Measurements from ENCODE around the gene CDCP2.
"Not testable (repeated sequence)": the region's sequence is repeated elsewhere in the genome, so short reads cannot be mapped to it uniquely, and the experiment has no call there.

CDCP2 gene

GRCh38 chr1:54169068-54169467, 16.3 kb upstream of the CDCP2 start:
- Histone ChIP-seq H3K4me1 (ENCODE audit: control insufficient read depth in 5 of 5, insufficient read depth in 5 of 5, low read length in 5 of 5) (peaks cover 2 to 12% (median 11%) of the 10 kb centered on the region in 5 donors), H3K9me3 (ENCODE audit: control insufficient read depth in 5 of 5, low read length in 5 of 5) (no peaks in the 10 kb centered on the region), H3K4me3 (ENCODE audit: low read depth in 1 of 5, low read length in 5 of 5) (no peak overlapping the region), H3K27me3 (ENCODE audit: control insufficient read depth in 5 of 5, insufficient read depth in 4 of 5, low read length in 5 of 5) (no peaks in the 10 kb centered on the region), H3K36me3 (ENCODE audit: control insufficient read depth in 5 of 5, insufficient read depth in 5 of 5, low read length in 5 of 5) (peaks cover 0 to 6% (median 0%) of the 10 kb centered on the region in 5 donors), H3K9ac (ENCODE audit: low read length in 5 of 5) (no peak overlapping the region), H3K27ac (ENCODE audit: low read depth, low read length) (no peak overlapping the region)

- no peak overlapping the region for H3K4me3 ChIP-seq (ENCODE audit: low read depth in 1 of 5, low read length in 5 of 5)
- no peak overlapping the region for H3K9ac ChIP-seq (ENCODE audit: low read length in 5 of 5)
- no peaks in the 10 kb centered on the region for H3K27me3 ChIP-seq (ENCODE audit: control insufficient read depth in 5 of 5, insufficient read depth in 4 of 5, low read length in 5 of 5)
- H3K4me1 ChIP-seq (ENCODE audit: control insufficient read depth in 5 of 5, insufficient read depth in 5 of 5, low read length in 5 of 5) = peaks cover 2 to 9% (median 7%) of the 10 kb centered on the region in 5 donors
- H3K9me3 ChIP-seq (ENCODE audit: control insufficient read depth in 5 of 5, low read length in 5 of 5) = no peaks in the 10 kb centered on the region
- no peak overlapping the region for H3K27ac ChIP-seq (ENCODE audit: low read depth, low read length)
- peaks cover 0 to 4% (median 0%) of the 10 kb centered on the region in 5 donors for H3K36me3 ChIP-seq (ENCODE audit: control insufficient read depth in 5 of 5, insufficient read depth in 5 of 5, low read length in 5 of 5)
Observed at GRCh38 chr1:54168206-54168965, 15.6 kb upstream of the CDCP2 start.

DNA sequence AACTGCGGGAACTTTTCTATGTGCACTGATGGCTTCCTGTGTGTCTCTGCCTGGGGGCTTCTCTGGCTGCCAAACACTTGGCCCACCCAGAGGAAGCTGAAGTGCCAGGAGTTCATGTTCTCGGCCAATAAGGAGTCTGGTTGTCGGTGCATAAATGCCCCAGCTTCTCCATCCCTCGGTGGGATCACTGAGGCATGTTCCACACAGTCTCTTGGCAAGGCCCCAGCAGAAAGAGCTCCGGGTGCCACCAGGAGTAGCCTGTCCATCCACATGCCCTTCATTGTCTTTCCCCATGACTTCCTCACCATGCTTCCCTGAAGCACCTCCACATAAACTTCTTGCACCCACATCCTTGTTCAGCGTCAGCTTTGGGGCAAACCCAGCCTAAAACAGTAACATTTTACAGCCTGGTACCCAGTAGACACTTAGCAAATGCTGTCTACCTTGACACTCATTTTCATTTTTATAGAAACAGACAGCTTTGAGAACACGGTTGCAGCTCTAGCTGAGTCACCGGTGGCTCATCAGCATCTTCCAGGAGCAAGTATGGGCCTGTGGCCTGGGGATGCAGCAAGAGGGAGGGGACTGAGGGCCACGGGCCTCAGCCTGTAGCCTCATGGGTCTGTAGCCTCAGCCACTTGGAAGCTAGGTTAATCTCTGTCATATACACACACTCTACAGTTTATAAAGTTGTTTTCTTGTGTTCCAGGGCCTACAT, 14.8 kb upstream of the CDCP2 start:
- no peaks in the 10 kb centered on the region for H3K9me3 ChIP-seq (ENCODE audit: control insufficient read depth in 5 of 5, low read length in 5 of 5)
- H3K36me3 ChIP-seq (ENCODE audit: control insufficient read depth in 5 of 5, insufficient read depth in 5 of 5, low read length in 5 of 5) = peaks cover 0 to 4% (median 0%) of the 10 kb centered on the region in 5 donors
- H3K4me3 ChIP-seq (ENCODE audit: low read depth in 1 of 5, low read length in 5 of 5) = no peak overlapping the region
- H3K9ac ChIP-seq (ENCODE audit: low read length in 5 of 5) = no peak overlapping the region
- peaks cover 0 to 2% (median 0%) of the 10 kb centered on the region in 5 donors for H3K4me1 ChIP-seq (ENCODE audit: control insufficient read depth in 5 of 5, insufficient read depth in 5 of 5, low read length in 5 of 5)
- no peaks in the 10 kb centered on the region for H3K27me3 ChIP-seq (ENCODE audit: control insufficient read depth in 5 of 5, insufficient read depth in 4 of 5, low read length in 5 of 5)
- H3K27ac ChIP-seq (ENCODE audit: low read depth, low read length) = no peak overlapping the region

- not testable (repeated sequence) for H3K36me3 ChIP-seq (ENCODE audit: control insufficient read depth in 5 of 5, insufficient read depth in 5 of 5, low read length in 5 of 5); H3K9ac ChIP-seq (ENCODE audit: low read length in 5 of 5); H3K4me1 ChIP-seq (ENCODE audit: control insufficient read depth in 5 of 5, insufficient read depth in 5 of 5, low read length in 5 of 5); H3K9me3 ChIP-seq (ENCODE audit: control insufficient read depth in 5 of 5, low read length in 5 of 5); H3K27me3 ChIP-seq (ENCODE audit: control insufficient read depth in 5 of 5, insufficient read depth in 4 of 5, low read length in 5 of 5); H3K4me3 ChIP-seq (ENCODE audit: low read depth in 1 of 5, low read length in 5 of 5); H3K27ac ChIP-seq (ENCODE audit: low read depth, low read length)
Observed at GRCh38 chr1:54166357-54166756, 13.6 kb upstream of the CDCP2 start.

DNA sequence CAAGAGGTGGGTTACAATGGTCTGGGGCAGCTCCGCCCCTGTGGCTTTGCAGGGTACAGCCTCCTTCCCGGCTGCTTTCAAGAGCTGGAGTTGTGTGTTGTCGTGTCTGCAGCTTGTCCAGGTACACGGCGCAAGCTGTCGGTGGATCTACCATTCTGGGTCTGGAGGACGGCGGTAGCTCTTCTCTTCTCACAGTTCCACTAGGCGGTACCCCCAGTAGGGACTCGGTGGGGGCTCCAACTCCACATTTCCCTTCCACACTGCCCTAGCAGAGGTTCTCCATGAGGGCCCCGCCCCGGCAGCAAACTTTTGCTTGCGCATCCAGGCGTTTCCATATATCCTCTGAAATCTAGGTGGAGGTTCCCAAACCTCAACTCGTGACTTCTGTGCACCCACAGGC, 12.3 kb upstream of the CDCP2 start:
- no peaks in the 10 kb centered on the region for H3K36me3 ChIP-seq (ENCODE audit: control insufficient read depth in 5 of 5, insufficient read depth in 5 of 5, low read length in 5 of 5)
- H3K9me3 ChIP-seq (ENCODE audit: control insufficient read depth in 5 of 5, low read length in 5 of 5) = no peaks in the 10 kb centered on the region
- peaks cover 0 to 4% (median 2%) of the 10 kb centered on the region in 5 donors for H3K4me1 ChIP-seq (ENCODE audit: control insufficient read depth in 5 of 5, insufficient read depth in 5 of 5, low read length in 5 of 5)
- H3K27ac ChIP-seq (ENCODE audit: low read depth, low read length) = no peak overlapping the region
- no peaks in the 10 kb centered on the region for H3K27me3 ChIP-seq (ENCODE audit: control insufficient read depth in 5 of 5, insufficient read depth in 4 of 5, low read length in 5 of 5)
- H3K9ac ChIP-seq (ENCODE audit: low read length in 5 of 5) = no peak overlapping the region
- no peak overlapping the region for H3K4me3 ChIP-seq (ENCODE audit: low read depth in 1 of 5, low read length in 5 of 5)

DNA sequence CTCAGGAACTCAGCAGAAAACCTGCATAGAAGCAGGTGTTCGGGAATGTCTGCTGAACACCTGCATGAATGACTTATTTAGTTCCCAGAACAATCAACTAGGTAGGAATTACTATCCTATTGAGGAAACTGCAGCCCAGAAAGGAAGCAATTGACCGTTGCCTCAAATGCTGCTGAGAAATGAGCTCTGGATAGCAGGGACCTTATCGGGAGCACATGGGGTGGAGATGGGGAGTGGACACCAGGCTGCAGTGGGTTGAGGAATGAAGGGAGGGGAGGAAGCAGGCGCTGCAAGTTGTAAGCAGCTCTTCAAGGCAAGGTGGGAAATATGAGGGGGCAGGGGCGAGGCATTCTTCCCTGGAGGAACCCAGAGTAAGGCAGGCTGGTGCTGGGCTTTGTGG, 10.8 kb upstream of the CDCP2 start:
- H3K36me3 ChIP-seq (ENCODE audit: control insufficient read depth in 5 of 5, insufficient read depth in 5 of 5, low read length in 5 of 5) = no peaks in the 10 kb centered on the region
- H3K27me3 ChIP-seq (ENCODE audit: control insufficient read depth in 5 of 5, insufficient read depth in 4 of 5, low read length in 5 of 5) = no peaks in the 10 kb centered on the region
- no peak overlapping the region for H3K9ac ChIP-seq (ENCODE audit: low read length in 5 of 5)
- H3K4me1 ChIP-seq (ENCODE audit: control insufficient read depth in 5 of 5, insufficient read depth in 5 of 5, low read length in 5 of 5) = peaks cover 0 to 6% (median 2%) of the 10 kb centered on the region in 5 donors
- H3K9me3 ChIP-seq (ENCODE audit: control insufficient read depth in 5 of 5, low read length in 5 of 5) = no peaks in the 10 kb centered on the region
- no peak overlapping the region for H3K4me3 ChIP-seq (ENCODE audit: low read depth in 1 of 5, low read length in 5 of 5)
- no peak overlapping the region for H3K27ac ChIP-seq (ENCODE audit: low read depth, low read length)

GRCh38 chr1:54163051-54163450, 10.3 kb upstream of the CDCP2 start:
- no peaks in the 10 kb centered on the region for H3K36me3 ChIP-seq (ENCODE audit: control insufficient read depth in 5 of 5, insufficient read depth in 5 of 5, low read length in 5 of 5)
- H3K9ac ChIP-seq (ENCODE audit: low read length in 5 of 5) = no peak overlapping the region
- H3K4me3 ChIP-seq (ENCODE audit: low read depth in 1 of 5, low read length in 5 of 5) = no peak overlapping the region
- no peaks in the 10 kb centered on the region for H3K9me3 ChIP-seq (ENCODE audit: control insufficient read depth in 5 of 5, low read length in 5 of 5)
- no peaks in the 10 kb centered on the region for H3K27me3 ChIP-seq (ENCODE audit: control insufficient read depth in 5 of 5, insufficient read depth in 4 of 5, low read length in 5 of 5)
- peaks cover 0 to 6% (median 2%) of the 10 kb centered on the region in 5 donors for H3K4me1 ChIP-seq (ENCODE audit: control insufficient read depth in 5 of 5, insufficient read depth in 5 of 5, low read length in 5 of 5)
- H3K27ac ChIP-seq (ENCODE audit: low read depth, low read length) = no peak overlapping the region

- Histone ChIP-seq H3K4me3 (ENCODE audit: low read depth in 1 of 5, low read length in 5 of 5) (no peak overlapping the region), H3K36me3 (ENCODE audit: control insufficient read depth in 5 of 5, insufficient read depth in 5 of 5, low read length in 5 of 5) (no peaks in the 10 kb centered on the region), H3K27me3 (ENCODE audit: control insufficient read depth in 5 of 5, insufficient read depth in 4 of 5, low read length in 5 of 5) (no peaks in the 10 kb centered on the region), H3K9ac (ENCODE audit: low read length in 5 of 5) (no peak overlapping the region), H3K27ac (ENCODE audit: low read depth, low read length) (no peak overlapping the region), H3K4me1 (ENCODE audit: control insufficient read depth in 5 of 5, insufficient read depth in 5 of 5, low read length in 5 of 5) (peaks cover 0 to 6% (median 0%) of the 10 kb centered on the region in 5 donors), H3K9me3 (ENCODE audit: control insufficient read depth in 5 of 5, low read length in 5 of 5) (no peaks in the 10 kb centered on the region)
Observed at GRCh38 chr1:54161495-54162168, 8.8 kb upstream of the CDCP2 start.

GRCh38 chr1:54160351-54160750, 7.6 kb upstream of the CDCP2 start:
- no peak overlapping the region for H3K9ac ChIP-seq (ENCODE audit: low read length in 5 of 5)
- no peaks in the 10 kb centered on the region for H3K36me3 ChIP-seq (ENCODE audit: control insufficient read depth in 5 of 5, insufficient read depth in 5 of 5, low read length in 5 of 5)
- H3K27me3 ChIP-seq (ENCODE audit: control insufficient read depth in 5 of 5, insufficient read depth in 4 of 5, low read length in 5 of 5) = no peaks in the 10 kb centered on the region
- no peak overlapping the region for H3K27ac ChIP-seq (ENCODE audit: low read depth, low read length)
- H3K4me1 ChIP-seq (ENCODE audit: control insufficient read depth in 5 of 5, insufficient read depth in 5 of 5, low read length in 5 of 5) = peaks cover 0 to 6% (median 0%) of the 10 kb centered on the region in 5 donors
- H3K4me3 ChIP-seq (ENCODE audit: low read depth in 1 of 5, low read length in 5 of 5) = no peak overlapping the region
- no peaks in the 10 kb centered on the region for H3K9me3 ChIP-seq (ENCODE audit: control insufficient read depth in 5 of 5, low read length in 5 of 5)

All from subcutaneous abdominal adipose tissue (tissue), 5 donors.